GM21423 (cell line): ENCODE results near the gene MSL3B.

Experiments used
- ATAC-seq: cut with Tn5 transposase; IDR thresholded peaks from one replicate; pipeline ENCODE4 v1.9.1; 2021; ENCODE audit warnings: mild to moderate bottlenecking, moderate library complexity; ENCODE audit not compliant: unreplicated experiment

Gene MSL3B

DNA sequence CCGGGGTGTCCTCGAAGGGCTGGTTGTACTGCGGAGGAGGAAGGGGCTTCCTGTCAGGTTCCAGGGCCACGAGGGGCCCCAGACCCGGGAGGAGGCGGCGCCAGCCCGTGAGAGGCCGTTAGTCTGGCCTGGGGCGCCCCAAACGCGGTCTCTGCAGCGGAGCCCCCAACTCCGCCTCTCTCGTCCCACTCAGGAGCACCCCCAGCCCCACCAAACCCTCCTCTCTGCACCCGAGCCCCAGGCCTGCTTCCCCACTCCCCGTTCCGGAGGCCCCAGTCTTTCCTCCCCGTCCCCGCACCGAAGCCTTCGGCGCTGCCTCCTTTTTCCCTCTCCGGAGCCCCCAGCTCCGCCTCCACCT is 14.3 kb downstream of the MSL3B start:
- no peak for ATAC-seq

DNA sequence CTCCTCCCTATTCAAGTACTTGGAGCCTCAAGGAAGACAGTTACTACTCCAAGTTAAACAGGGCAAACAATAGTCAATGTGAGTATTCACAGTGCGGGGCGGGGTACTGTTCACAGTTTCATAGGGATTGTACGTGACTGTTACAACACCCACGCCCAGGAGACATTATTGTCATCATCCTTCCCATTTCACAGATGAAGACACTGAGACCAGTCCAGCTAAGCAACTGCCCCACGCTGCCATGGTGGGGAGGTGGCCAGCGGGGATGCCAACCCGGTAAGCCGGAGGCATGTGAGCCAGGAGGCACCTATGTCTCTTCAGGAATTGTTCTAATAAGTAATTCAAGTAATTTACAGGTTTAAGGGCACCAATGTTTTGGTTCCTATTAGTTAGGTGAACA is 14.8 kb downstream of the MSL3B start:
- no peak for ATAC-seq

DNA sequence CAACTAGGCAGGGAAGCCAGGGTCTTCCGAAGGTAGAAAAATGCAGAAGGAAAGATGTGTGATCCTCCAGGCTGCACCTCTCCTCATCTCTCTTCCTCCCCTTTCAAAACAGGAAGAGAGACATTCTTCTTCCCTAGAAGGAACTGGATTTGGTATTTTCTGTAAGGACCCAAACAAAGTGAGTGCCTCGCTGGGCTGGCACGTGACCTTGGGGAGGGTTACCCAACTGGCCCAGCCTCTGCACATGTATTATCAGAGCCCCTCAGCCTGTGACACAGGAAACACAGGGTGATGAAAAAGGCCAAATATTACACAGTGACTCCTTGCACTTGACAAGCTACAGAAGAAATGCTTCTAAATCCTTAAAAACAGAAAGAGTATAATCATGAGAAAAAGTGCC is 16.1 kb downstream of the MSL3B start:
- no peak for ATAC-seq

DNA sequence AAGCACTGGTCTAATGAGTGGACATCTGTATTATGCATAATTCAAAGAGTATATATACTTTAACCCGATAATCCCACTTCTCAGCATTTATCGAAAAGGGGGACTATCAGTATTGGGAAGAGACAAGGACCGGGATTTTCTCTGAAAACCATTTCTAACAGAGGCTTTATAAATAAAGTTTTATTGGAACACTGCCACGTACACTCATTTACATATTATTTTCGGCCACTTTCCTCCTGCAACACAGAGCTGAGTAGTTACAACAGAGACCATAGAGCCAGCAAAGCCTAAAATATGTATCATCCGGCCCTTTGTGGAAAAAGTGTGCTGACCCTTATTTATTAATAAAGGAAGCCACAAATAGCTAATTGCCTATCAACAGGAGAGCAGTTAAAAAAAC is 17.0 kb downstream of the MSL3B start:
- ATAC-seq, result no peak

DNA sequence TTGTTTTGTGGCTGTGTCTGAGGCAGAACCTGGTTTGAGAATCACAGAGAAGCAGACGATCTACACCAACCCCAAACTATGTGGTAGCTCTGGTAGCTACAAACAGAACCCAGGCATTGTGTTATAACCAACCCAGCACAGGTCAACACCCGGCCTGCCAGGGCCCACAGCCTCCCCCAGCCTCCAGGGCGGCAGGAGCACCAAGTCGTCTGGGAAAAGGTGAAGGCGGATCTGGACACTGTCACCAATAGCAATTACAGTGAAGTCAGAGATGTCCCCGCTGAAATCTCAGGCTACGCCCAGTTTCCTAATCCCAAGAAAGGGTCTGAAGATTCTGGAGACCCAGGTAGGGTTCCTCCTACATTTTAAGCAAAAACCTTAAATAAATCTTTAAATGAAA is 17.4 kb downstream of the MSL3B start:
- no peak for ATAC-seq

DNA sequence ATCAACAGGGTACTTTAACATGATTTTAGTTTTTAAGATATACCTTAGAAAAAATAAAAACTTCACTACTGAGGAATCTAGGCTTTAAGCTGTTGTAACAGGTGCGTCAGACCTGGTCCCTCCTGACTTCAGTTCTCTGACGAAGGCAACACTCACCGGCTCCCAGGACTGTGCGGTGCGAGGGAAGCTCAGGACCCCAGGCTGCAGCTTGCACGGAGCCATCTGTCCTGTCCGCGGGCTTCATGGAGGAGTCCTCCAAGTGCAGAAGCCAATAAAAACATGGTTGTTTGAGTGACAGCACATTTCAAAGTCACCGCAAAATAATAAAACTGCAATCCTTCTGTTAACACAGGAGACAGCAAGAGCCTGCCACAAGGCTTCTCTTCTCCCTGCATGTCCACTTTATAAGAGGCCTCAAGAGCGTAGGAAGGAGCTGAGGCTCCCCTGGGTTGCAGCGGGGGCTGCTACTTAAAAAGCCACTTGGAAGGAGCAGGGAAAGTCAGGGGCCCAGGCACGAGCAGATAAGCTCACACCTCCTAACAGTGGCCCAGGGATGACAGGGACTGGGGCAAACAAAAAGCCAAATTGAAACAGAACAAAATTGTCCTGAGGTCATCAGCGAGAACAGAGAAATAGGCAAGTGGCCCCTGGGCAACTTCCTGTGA is 18.4 kb downstream of the MSL3B start:
- ATAC-seq, result no peak

DNA sequence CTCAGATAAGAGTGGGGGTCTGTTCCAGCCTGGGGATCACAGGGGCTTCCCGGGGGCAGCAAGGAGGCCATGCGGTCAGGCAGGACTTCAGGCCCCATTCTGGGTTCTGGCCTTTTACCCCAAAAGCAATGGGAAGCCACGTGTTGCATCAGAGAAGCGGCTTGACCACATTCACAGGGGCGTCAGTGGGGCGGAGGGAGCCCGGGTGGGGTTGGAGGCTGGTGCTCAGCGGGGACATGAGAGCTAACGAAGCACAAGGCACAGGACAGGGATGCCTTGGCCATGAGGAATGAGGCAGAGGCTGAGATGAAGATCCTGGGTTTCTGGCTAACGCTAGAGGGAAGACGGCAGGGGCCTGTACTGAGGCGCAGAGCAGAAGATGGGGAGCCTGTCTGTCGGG is 19.9 kb downstream of the MSL3B start:
- no peak for ATAC-seq

DNA sequence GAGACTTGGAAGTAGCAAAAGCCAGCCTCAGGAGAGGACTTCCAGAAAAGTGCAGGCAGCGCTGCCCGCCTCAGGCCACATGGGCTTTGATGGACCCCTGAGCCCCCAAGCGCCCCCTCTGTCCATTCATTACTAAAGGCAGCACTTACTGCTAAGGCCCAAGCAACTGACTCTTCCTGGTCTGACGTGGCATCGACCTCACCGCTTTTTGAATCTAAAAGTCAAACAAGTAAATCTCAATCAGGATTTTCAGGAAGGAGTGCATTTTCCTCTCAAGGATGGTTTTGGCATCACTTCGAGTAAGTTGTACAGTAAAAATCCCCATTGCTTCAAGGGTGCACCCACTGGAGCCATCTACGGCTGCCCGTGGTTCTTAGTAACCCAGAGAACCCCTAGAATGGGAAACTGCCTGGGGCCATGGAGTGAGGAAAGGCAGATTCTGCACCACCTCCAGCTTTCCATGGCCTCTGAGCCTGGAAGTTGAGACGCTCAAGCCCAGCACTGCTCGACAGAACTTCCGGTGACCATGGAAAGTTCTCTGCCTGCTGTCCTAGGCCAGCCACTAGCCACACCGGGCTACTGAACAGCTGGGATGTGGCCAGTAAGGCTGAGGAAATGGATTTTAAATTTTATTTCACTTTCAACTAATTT is 20.8 kb downstream of the MSL3B start:
- ATAC-seq, result no peak

DNA sequence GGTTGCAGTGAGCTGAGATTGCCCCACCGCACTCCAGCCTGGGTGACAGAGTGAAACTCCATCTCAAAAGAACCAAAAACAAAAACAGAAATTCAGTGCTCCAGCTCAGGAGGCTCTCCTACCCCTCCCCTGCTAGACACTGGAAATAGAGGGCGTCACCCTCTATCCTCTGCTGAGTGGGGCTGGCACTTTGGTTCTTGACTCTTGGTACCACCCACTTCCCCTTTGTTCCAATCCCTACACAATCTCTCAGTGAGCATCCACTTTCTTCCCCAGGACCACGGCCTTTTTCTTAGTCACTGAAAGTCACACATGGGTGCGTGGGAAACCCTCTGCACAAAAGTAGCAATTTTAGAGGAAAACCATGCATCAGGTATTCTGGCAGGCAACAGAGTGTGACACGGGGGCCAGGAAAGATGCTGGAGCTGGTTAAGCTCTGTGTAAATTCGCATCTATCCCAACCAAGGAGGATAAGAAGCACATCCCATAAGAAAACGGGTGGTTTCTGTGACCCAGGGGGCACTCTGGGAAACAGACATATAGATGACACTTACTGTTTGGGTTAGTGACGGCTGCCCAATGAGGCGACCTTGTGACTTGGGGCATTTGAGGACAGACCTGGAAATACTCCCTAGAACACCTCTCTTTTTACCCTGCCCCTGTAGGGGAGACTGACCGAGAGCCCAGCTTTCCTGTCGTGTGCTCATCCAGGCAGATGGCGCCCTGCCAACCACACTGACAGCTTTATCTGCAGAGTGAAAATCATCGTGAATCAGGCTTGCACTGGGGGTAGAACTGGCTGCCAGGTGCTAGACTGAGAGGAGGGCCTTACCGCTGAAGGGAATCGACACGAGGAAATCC is 21.6 kb downstream of the MSL3B start:
- no peak for ATAC-seq

DNA sequence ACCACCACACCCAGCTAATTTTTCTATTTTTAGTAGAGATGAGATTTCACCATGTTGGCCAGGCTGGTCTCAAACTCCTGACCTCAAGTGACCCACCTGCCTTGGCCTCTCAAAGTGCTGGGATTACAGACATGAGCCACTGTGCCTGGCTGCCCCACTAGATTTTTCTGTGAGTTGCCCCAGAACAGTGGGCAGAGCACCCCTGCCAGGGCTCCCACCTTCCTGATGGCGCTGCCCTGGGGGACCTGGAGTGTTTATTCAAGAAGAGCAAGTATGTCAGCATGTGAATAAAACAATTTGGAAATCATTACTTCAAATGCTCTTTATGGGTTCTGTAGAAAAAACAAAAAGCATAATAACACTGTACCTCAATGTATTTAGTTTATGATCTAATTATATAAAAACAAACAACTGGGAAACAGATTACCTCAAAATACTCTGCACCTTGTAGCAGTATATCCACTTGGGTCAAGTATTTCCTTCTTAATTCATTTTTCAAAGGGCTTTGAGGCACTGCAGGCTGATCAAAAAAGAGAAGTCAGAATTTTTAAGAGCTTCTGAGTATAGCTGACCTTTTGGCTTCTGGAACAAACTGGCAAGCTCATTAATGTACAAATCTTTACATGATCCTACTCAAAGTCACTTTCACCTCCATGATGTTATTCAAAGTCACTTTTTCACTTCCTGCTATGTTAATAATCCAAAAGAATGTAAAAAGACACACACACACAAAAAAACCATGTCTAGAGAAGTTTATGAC is 22.7 kb downstream of the MSL3B start:
- no peak for ATAC-seq

DNA sequence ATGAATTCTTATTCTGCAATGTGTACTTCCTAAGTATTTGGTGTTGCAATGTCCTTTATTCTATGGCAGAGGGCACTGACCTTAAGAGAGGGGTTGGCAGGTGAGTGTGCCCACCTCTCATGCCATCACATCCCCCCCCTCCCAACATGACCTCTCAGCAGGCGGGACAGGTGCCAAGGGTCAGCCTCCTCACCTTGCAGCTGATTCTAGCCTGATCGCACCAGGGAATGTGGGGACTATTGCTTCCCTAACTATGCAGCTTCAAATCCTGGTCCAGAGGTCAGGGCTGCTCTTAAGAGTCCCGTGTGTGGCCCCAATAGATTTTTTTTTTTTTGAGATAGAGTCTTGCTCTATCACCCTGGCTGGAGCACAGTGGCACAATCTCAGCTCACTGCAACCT is 23.4 kb downstream of the MSL3B start:
- ATAC-seq, result no peak

DNA sequence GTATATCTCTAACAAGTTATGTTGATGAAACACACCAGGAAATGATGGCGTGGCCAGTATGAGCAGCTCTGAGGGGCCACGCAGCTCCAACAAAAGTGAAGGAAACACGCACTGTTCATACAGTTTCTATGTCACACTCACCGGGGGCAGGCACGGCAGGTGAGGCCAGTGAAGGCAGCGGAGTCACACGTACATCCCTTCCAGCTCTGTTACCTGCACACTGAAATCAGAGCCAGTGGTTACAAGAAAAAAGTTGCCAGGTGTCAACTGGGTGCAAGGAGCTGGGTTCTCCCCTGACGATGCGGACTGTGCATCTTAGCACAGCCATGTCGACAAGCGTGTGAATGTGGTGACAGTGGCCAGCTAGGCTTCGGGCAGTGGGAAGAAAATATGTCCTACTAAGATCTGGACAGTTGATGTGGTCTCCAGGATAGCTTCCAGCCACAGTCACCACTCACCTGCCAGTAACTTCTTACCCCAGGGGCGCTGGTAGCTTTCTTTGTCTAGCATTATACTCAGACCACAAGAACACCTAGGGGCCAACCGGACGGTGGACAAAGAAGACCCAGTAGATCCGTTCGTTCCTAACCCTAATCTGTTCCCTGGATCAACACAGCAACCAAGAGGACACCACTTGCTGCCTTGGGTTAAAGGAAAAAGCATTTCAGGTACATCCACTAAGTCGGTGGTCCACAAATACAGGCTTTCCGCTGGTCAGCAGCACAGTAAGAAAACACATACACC is 23.9 kb downstream of the MSL3B start:
- ATAC-seq, result no peak

DNA sequence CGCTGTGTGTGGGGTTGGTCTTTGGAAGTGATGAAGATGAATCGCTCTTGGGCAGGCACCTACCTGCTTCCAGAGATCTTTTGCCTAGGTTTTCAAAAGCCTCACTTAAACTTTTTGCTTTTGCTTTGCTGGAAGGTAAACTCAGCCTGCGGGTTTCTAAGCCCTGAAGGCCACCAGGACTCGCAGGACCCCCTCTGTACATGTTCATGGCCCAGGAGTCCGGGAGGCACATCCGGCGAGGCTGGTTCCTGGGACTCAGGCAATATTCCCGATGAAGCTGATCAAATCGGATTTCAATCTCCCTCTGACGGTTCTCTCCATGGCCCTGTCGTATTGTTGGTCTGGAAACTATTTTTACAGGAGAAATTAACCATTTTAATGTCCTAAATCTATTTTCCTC is 27.0 kb downstream of the MSL3B start:
- ATAC-seq, result no peak

DNA sequence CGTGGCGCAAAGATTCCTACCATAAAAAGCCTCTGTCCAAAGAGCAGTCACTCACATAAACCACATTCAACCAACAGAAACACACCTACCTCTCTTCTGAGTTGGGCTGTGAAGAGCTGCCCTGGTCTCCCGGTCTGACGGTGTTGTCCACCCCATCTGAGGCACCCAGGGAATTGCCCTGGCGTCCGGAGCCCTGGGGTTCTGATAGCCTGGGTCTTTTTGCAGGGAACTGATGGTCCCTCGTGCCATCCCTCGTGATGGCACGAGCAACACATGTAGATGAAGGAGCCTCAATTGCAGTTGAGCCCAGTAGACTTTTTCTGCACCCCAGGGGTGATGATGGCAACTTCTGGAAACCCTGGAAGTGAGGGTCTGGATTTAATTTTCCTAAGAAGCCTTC is 27.7 kb downstream of the MSL3B start:
- ATAC-seq, result no peak

DNA sequence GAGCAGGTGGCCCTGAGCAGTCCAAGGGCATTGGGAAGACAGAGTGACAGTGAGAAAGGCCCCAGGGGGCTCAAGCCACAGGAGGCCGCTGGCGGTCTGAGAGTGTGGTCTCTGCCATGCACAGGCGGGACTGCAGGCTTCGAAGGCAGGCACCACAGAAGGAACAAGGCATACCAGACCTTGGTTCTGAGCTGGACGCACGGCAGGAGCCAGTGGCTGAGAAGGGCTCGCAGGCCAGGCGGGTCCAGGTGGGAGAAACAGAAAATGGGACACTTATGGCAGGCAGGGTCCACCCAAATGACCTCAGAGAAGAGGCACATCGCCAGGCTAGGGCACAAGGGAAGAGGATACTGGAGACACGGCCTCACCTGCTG is 28.8 kb downstream of the MSL3B start:
- no peak for ATAC-seq

DNA sequence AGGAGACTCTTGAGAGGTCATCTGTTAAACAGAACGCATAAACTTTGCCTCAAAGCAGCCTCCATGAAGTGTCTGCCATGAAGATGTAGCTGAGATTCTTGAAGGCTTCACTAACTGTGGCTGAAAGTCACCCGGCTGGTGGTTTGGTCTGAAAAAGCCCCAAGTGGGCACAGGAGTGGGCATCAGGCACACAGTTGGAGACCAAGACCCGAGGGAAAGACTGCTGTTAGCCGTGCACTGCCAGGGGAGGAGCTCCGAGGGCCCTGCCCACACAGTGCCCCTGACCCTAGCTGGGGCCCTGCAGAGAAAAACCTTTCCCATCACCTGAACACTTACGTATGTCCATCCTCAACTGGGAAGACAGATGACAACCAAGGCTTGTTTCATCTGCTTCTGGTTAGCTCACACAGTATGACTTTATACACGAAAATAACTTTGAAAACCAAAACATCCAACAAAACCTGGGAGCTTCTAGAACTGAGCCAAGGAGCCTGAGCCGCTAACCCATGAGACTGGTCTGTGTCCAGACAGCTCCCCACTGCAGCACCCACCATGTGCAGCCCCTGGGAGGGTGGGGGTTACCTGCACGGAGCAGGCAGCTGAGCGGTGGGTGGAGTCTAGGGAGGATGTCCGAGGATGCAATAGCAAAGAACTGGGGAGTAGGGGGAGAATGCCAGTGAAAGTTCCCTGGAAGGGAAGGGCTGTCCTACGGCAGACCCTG is 29.3 kb downstream of the MSL3B start:
- ATAC-seq, result no peak

DNA sequence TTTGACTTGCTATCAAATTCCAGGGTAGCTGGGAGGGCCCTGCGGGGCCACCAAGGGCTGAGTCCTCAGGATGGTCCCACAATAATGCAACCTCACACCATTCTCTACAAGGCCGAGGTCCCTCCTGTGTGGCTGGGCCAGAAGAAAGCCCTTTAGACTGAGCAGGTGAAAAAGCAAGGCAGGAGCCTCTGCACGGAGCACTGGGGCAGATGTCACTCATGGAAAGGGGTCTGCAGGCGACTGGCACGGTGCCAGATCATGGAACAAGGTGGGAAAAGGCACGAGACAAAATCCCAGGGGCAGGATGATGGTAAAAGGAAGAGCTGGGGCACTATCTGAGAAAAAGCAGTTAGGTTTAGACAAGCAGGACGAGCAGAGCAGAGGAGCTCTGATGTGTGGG is 29.9 kb downstream of the MSL3B start:
- no peak for ATAC-seq

DNA sequence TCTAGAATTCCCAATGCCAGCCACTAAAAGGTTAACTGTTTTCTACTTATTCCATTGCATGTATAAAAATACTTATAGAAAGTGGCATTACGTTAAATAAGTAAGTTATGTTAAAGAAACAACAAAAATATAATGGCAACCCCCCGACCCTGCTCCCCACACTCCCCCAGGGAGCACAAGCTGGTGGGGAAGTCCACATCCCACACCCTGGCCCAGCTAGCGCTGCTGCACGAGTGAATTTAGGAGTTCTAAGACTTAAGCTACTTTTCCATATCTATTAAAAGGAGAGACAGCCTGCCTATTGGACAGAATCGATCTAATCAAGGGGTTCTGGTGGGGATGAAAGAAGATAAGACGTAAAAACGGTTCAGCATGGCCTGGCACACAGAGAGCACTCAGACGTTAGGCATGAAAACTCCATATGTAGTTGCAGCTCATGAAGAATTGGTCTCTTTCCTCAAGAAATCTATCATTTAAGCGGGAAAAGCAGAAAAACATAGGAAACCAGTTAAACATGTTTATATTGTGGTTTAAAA is 30.4 kb downstream of the MSL3B start:
- ATAC-seq, result no peak

DNA sequence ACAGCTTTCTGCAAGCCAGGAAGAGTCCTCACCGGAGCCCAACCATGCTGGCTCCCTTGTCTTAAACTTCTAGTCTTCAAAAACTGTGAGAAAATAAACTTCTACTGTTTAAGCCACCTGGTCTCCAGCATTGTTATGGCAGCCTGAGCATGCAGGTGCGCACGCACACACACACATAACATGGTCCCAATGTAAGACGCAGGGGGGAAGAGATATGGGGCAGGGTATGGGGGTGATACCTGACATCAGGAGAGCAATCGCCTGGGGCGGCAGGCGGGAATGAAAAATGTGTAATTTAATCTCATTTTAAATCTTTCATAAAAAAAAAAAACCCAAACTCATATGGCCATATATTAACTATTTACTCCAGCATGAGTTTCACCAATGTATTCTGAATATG is 31.8 kb downstream of the MSL3B start:
- no peak for ATAC-seq
